HK-2 (cell line): ENCODE data around the gene SLC25A22.

ENCODE experiments used
- DNase-seq: peaks from one replicate; pipeline ENCODE4 v3.0.0-alpha.2; 2018; ENCODE audit not compliant: unreplicated experiment

The SLC25A22 gene

GRCh38 chr11:747158-748006, 50.7 kb downstream of the SLC25A22 start, which contains the start of gene TALDO1:
Gene TALDO1 (plus strand): TSS chr11:747464. CDS start chr11:747482, 18 bp downstream.
- DNase-seq = peak; percentile 83

- DNase-seq = no peak
Measured at GRCh38 chr11:746289-747157, 51.6 kb downstream of the SLC25A22 start.

GRCh38 chr11:745428-745827, 52.7 kb downstream of the SLC25A22 start:
- no peak for DNase-seq

- no peak for DNase-seq
Measured at GRCh38 chr11:742571-743201, 55.4 kb downstream of the SLC25A22 start.

- DNase-seq = no peak
Measured at GRCh38 chr11:742156-742546, 55.9 kb downstream of the SLC25A22 start.
